Spleen (tissue), 7 donors: ENCODE measurements around the gene KIF26B.

Experiments used
- POLR2AphosphoS5 ChIP-seq, 3 donors: sonication (generic); formaldehyde crosslinking; IDR thresholded peaks; one replicate each; pipeline ENCODE4 v1.5.1; 2017; ENCODE audit warnings: antibody characterized with exemption in 3 of 3
- TF ChIP-seq, protein P1 (sequence below), 11 experiments: fragments of 200-600 bp in 7 of 11; fragments of 450-650 bp in 4 of 11; sonication (generic) in 4 of 11; IDR thresholded peaks in 8 of 11; conservative IDR thresholded peaks in 3 of 11; 1 replicate in 7 of 11; 2 replicates in 4 of 11; pipeline versions ENCODE4 v1.4.0 to v1.8.0; 2016 to 2021; ENCODE audit warnings: antibody characterized with exemption in 11 of 11, inconsistent platforms in 4 of 11, mild to moderate bottlenecking in 1 of 11
- donor health status: DM: no; HTN: no; CAD: no; lungs with moderate emphysema.
- donor health status: DM: no; HTN: no; CAD: no.
- donor health status: DM: no; HTN: no; CAD: no.

DNA sequence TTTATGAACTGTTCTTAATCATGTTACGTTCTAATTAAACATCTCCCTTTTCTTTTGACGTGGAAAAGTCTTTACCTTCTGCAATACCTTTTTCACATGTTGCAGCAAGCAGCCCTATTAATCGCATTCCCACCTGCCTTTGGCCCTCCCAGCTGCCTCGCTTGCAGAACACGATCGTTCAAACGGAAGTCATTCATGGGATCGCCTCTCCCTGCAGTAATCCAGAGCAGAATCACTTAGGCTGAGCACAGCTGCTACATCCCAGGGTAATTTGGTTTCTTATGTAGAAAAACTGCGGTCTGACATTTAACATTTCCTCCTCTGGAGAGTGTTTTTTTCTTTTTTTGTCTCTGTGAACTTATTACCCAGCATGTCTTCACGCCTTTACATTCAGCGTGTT, 206.3 kb downstream of the KIF26B start:
- TF ChIP-seq, protein P1, sequence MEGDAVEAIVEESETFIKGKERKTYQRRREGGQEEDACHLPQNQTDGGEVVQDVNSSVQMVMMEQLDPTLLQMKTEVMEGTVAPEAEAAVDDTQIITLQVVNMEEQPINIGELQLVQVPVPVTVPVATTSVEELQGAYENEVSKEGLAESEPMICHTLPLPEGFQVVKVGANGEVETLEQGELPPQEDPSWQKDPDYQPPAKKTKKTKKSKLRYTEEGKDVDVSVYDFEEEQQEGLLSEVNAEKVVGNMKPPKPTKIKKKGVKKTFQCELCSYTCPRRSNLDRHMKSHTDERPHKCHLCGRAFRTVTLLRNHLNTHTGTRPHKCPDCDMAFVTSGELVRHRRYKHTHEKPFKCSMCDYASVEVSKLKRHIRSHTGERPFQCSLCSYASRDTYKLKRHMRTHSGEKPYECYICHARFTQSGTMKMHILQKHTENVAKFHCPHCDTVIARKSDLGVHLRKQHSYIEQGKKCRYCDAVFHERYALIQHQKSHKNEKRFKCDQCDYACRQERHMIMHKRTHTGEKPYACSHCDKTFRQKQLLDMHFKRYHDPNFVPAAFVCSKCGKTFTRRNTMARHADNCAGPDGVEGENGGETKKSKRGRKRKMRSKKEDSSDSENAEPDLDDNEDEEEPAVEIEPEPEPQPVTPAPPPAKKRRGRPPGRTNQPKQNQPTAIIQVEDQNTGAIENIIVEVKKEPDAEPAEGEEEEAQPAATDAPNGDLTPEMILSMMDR (IDR thresholded peaks at IDR 0.05 in 8 of 11, conservative IDR thresholded peaks at IDR 0.05 in 3 of 11) = no peak
- TF ChIP-seq POLR2AphosphoS5 (IDR thresholded peaks at IDR 0.05) = no peak
